HepG2 (cell line): ENCODE results near the gene PLD6. TPM values are rescaled to one million over a fixed set of nuclear protein-coding genes. Genes with fewer than 3 reads are reported as not detected.

Experiments
- ATAC-seq: fragments of 200-7000 bp; cut with Tn5 transposase; 3 replicates; pipeline ENCODE4 v1.9.1; 2020; ENCODE audit warnings: mild to moderate bottlenecking, moderate library complexity
- BruUV-seq: library from RNA; stranded (reverse); fragments of 400-500 nt; replicated peaks from 2 replicates; lab custom pipeline; 2021; lab: Mats Ljungman, UMichigan
- CTCF ChIA-PET: fragments of 300-600 bp; formaldehyde crosslinking; extraction: SDS; loops from one replicate; lab custom pipeline; 2021; ENCODE audit warnings: low total read pairs, inconsistent platforms, low intra/inter-chr PET ratio; lab: Yijun Ruan, JAX
- POLR2A ChIA-PET: fragments of 350-600 bp; sonication (Branson Sonifier 250); formaldehyde crosslinking; loops from one replicate; lab custom pipeline; 2020; ENCODE audit warnings: antibody characterized with exemption, inconsistent platforms; lab: Yijun Ruan, JAX
- DNase-seq: peaks from one replicate; pipeline ENCODE4 v3.0.0-alpha.2; 2015; ENCODE audit warnings: low spot score
- FAIRE-seq: peaks from 3 replicates; lab custom pipeline; 2011; peaks lifted over from hg19 to GRCh38; lab: Jason Lieb, UNC
- H2AFZ ChIP-seq: one replicate; pipeline ENCODE4 v1.6.1; 2011; ENCODE audit warnings: low read length, inconsistent platforms
- H3K27ac ChIP-seq: fragments of 300-600 bp; 3 replicates; pipeline ENCODE4 v1.8.0; 2011; ENCODE audit warnings: mixed run types, mild to moderate bottlenecking, mixed read lengths, low read length, inconsistent platforms; ENCODE audit not compliant: insufficient read depth; ENCODE audit errors: extremely low read length
- H3K27me3 ChIP-seq, 2 experiments: fragments of 200-600 bp in 1 of 2; 2 replicates in 1 of 2; 3 replicates in 1 of 2; pipeline versions ENCODE4 v1.6.0 to v1.8.0; 2011; ENCODE audit warnings: low read length in 2 of 2, mild to moderate bottlenecking in 2 of 2, moderate library complexity in 2 of 2, inconsistent platforms in 1 of 2; ENCODE audit not compliant: insufficient read depth in 2 of 2, control insufficient read depth in 1 of 2
- H3K36me3 ChIP-seq, 2 experiments: fragments of 200-600 bp in 1 of 2; replicated peaks in 1 of 2; 2 replicates in 1 of 2; 3 replicates in 1 of 2; pipeline versions ENCODE4 v1.5.1 to v1.8.0; 2011; ENCODE audit warnings: low read length in 2 of 2, inconsistent platforms in 1 of 2; ENCODE audit not compliant: insufficient read depth in 2 of 2, control insufficient read depth in 1 of 2
- H3K4me1 ChIP-seq: 2 replicates; pipeline ENCODE4 v1.5.1; 2012; ENCODE audit warnings: low read length, inconsistent platforms; ENCODE audit not compliant: insufficient read depth
- H3K4me2 ChIP-seq: 2 replicates; pipeline ENCODE4 v1.6.0; 2011; ENCODE audit warnings: low read depth, low read length, inconsistent platforms
- H3K4me3 ChIP-seq, 3 experiments: fragments of 200-600 bp in 1 of 3; sonication (generic), shearing (Covaris generic) in 1 of 3; replicated peaks in 1 of 3; 2 replicates each; pipeline ENCODE4 v1.5.1; 2011 to 2016; ENCODE audit warnings: low read length in 3 of 3, inconsistent platforms in 2 of 3, low read depth in 2 of 3, mild to moderate bottlenecking in 2 of 3, control low read depth in 1 of 3, mixed read lengths in 1 of 3; ENCODE audit not compliant: insufficient read depth in 1 of 3
- H3K79me2 ChIP-seq: one replicate; pipeline ENCODE4 v1.6.1; 2011; ENCODE audit warnings: low read length, inconsistent platforms; ENCODE audit not compliant: insufficient read depth
- H3K9ac ChIP-seq: 2 replicates; pipeline ENCODE4 v1.6.0; 2011; ENCODE audit warnings: mild to moderate bottlenecking, low read depth, low read length, inconsistent platforms; ENCODE audit not compliant: insufficient read depth
- H3K9me3 ChIP-seq: 2 replicates; pipeline ENCODE4 v1.5.1; 2012; ENCODE audit warnings: mild to moderate bottlenecking, low read length
- H4K20me1 ChIP-seq: 2 replicates; pipeline ENCODE4 v1.6.0; 2011; ENCODE audit warnings: inconsistent platforms, mild to moderate bottlenecking, low read length, moderate library complexity; ENCODE audit not compliant: insufficient read depth
- CENPBD1 ChIP-seq: sonication (generic); formaldehyde crosslinking; IDR thresholded peaks from 2 replicates; pipeline ENCODE4 v1.8.0; 2022; ENCODE audit warnings: missing genetic modification reagents, low read depth, mild to moderate bottlenecking, borderline replicate concordance
- HNRNPL ChIP-seq: fragments of 200-400 bp; formaldehyde crosslinking; IDR thresholded peaks from 2 replicates; pipeline ENCODE4 v1.6.1; 2017; ENCODE audit warnings: mild to moderate bottlenecking, low read depth, low read length
- KDM6A ChIP-seq: IDR thresholded peaks from 2 replicates; pipeline ENCODE4 v1.6.1; 2016; ENCODE audit warnings: low read depth
- MEIS2 ChIP-seq: sonication (generic); formaldehyde crosslinking; IDR thresholded peaks from 2 replicates; pipeline ENCODE4 v1.9.0; 2021; ENCODE audit warnings: mild to moderate bottlenecking, missing genetic modification reagents
- MIER3 ChIP-seq: IDR thresholded peaks from 2 replicates; pipeline ENCODE4 v1.6.1; 2016; ENCODE audit warnings: missing compliant biosample characterization, borderline replicate concordance
- NR2F1 ChIP-seq, 2 experiments: fragments of 450-650 bp in 1 of 2; formaldehyde crosslinking in 1 of 2; IDR thresholded peaks; 2 replicates each; pipeline versions ENCODE4 v1.5.0 to v1.6.1; 2016 to 2020; ENCODE audit warnings: mild to moderate bottlenecking in 1 of 2, missing compliant biosample characterization in 1 of 2, missing genetic modification reagents in 1 of 2, moderate library complexity in 1 of 2
- PITX1 ChIP-seq: sonication (generic); formaldehyde crosslinking; IDR thresholded peaks from 2 replicates; pipeline ENCODE4 v1.5.1; 2020; ENCODE audit warnings: mild to moderate bottlenecking, missing genetic modification reagents
- RAD21 ChIP-seq: fragments of 450-650 bp; formaldehyde crosslinking; IDR thresholded peaks from 2 replicates; pipeline ENCODE4 v1.5.0; 2020; ENCODE audit warnings: mild to moderate bottlenecking
- REXO4 ChIP-seq: sonication (generic); formaldehyde crosslinking; IDR thresholded peaks from 2 replicates; pipeline ENCODE4 v1.8.0; 2022; ENCODE audit warnings: missing genetic modification reagents, mild to moderate bottlenecking, borderline replicate concordance
- SOX13 ChIP-seq, 3 experiments: fragments of 450-650 bp in 1 of 3; sonication (generic) in 1 of 3; formaldehyde crosslinking in 1 of 3; IDR thresholded peaks in 2 of 3; conservative IDR thresholded peaks in 1 of 3; 2 replicates each; pipeline versions ENCODE4 v1.5.0 to v1.6.1; 2016 to 2020; ENCODE audit warnings: antibody characterized with exemption in 1 of 3, mild to moderate bottlenecking in 1 of 3, missing compliant biosample characterization in 1 of 3, missing genetic modification reagents in 1 of 3, moderate library complexity in 1 of 3
- SOX5 ChIP-seq: IDR thresholded peaks from 2 replicates; pipeline ENCODE4 v1.6.1; 2016; ENCODE audit warnings: borderline replicate concordance
- SP4 ChIP-seq: sonication (generic); formaldehyde crosslinking; IDR thresholded peaks from 2 replicates; pipeline ENCODE4 v1.8.1; 2023; ENCODE audit warnings: mild to moderate bottlenecking, missing genetic modification reagents
- TEAD2 ChIP-seq: sonication (generic); formaldehyde crosslinking; IDR thresholded peaks from 2 replicates; pipeline ENCODE4 v1.9.0; 2021; ENCODE audit warnings: missing genetic modification reagents
- ZC3H4 ChIP-seq: sonication (generic); formaldehyde crosslinking; IDR thresholded peaks from 2 replicates; pipeline ENCODE4 v1.4.0; 2020; ENCODE audit warnings: missing genetic modification reagents, borderline replicate concordance
- ZNF382 ChIP-seq: sonication (generic); formaldehyde crosslinking; IDR thresholded peaks from 2 replicates; pipeline ENCODE4 v1.5.0; 2020; ENCODE audit warnings: missing genetic modification reagents, mild to moderate bottlenecking, borderline replicate concordance
- ZNF563 ChIP-seq: sonication (generic); formaldehyde crosslinking; IDR thresholded peaks from 2 replicates; pipeline ENCODE4 v1.8.0; 2022; ENCODE audit warnings: mild to moderate bottlenecking, moderate library complexity, missing genetic modification reagents
- ZNF784 ChIP-seq: sonication (generic); formaldehyde crosslinking; IDR thresholded peaks from 2 replicates; pipeline ENCODE4 v1.5.1; 2020; ENCODE audit warnings: missing genetic modification reagents, mild to moderate bottlenecking, borderline replicate concordance
- ZNF839 ChIP-seq: sonication (generic); formaldehyde crosslinking; IDR thresholded peaks from 2 replicates; pipeline ENCODE4 v1.4.0; 2020; ENCODE audit warnings: missing genetic modification reagents, mild to moderate bottlenecking, borderline replicate concordance
- ZUFSP ChIP-seq: sonication (generic); formaldehyde crosslinking; IDR thresholded peaks from 2 replicates; pipeline ENCODE4 v1.9.0; 2021; ENCODE audit warnings: missing genetic modification reagents, mild to moderate bottlenecking, borderline replicate concordance
- WGBS: methylation state at CpG from one replicate; pipeline ENCODE4 v1.1.6; 2017; ENCODE audit warnings: low lambda C conversion rate; 5-methylcytosine and 5-hydroxymethylcytosine counted together
- in situ Hi-C: cut with HindIII; loops from 2 replicates; pipeline ENCODE4 v1.10.0; 2017; ENCODE audit warnings: low pct_unique_long_range_greater_than_20kb; ENCODE audit not compliant: extremely low pct_ligation_motif_present
- intact Hi-C: fragments of 100-400 bp; cut with micrococcal nuclease; formaldehyde crosslinking; loops from one replicate; pipeline ENCODE4 v1.10.0; 2022; ENCODE audit not compliant: unreplicated experiment
- polyA plus RNA-seq, 8 experiments: library from polyadenylated mRNA; depleted of rRNA in 3 of 8; stranded (reverse) in 7 of 8; unstranded in 1 of 8; fragments of >200 nt; fragmentation: Illumina TruSeq in 4 of 8; extraction: Trizol in 4 of 8; gene quantifications; 2 replicates each; pipeline versions ENCODE4 v1.2.1 to v1.2.3, GENCODE V29; 2011 to 2016; ENCODE audit warnings: low read depth in 4 of 8, missing spikeins in 1 of 8, mixed read lengths in 1 of 8; ENCODE audit not compliant: insufficient read depth in 1 of 8
- total RNA-seq, 5 experiments: library from RNA; depleted of rRNA; stranded (reverse); fragments of >200 nt; fragmentation: Illumina TruSeq; extraction: Trizol; gene quantifications; 2 replicates each; pipeline ENCODE4 v1.2.3, GENCODE V29; 2016; ENCODE audit warnings: low read depth in 1 of 5

PLD6 gene
- total and polyA plus RNA-seq, 2 of the 13 experiments (the other 11 are each of a cell fraction or from before 2014, with no cell fraction given), result 5.2 to 11.4 TPM

GRCh38 chr17:17191346-17191792, 14.8 kb downstream of the PLD6 start:
- no peak overlapping the region for H3K9ac ChIP-seq
- DNase-seq (no peak), ATAC-seq (no peak), FAIRE-seq (no peak)
- no peaks in the 10 kb centered on the region for H3K9me3 ChIP-seq
- no TSS peak for BruUV-seq
- ChIA-PET POLR2A (no interaction called here), CTCF (no interaction called here)
- H3K79me2 ChIP-seq, result no peaks in the 10 kb centered on the region
- intact Hi-C loops, result no loop called here
- H3K4me3 ChIP-seq, result no peak overlapping the region
- H3K36me3 ChIP-seq, result peaks cover 0 to 3% of the 10 kb centered on the region in 2 experiments; a peak in 3 of 5 replicates
- no peak overlapping the region for H2AFZ ChIP-seq
- in situ Hi-C loops, result no loop called here
- no peak overlapping the region for H3K27ac ChIP-seq
- TF ChIP-seq HNRNPL, result no peak
- TF ChIP-seq ZNF563 (CRISPR knock-in tag), result no peak
- TF ChIP-seq ZC3H4 (CRISPR knock-in tag), result no peak
- TF ChIP-seq RAD21 (CRISPR knock-in tag), result no peak
- no peak for TF ChIP-seq NR2F1 (CRISPR knock-in tag; IDR thresholded peaks at IDR 0.05)
- no peak for TF ChIP-seq REXO4 (CRISPR knock-in tag)
- no peak for TF ChIP-seq TEAD2 (CRISPR knock-in tag)
- TF ChIP-seq SOX13 (IDR thresholded peaks at IDR 0.05), result no peak
- TF ChIP-seq SOX13 (CRISPR knock-in tag; conservative IDR thresholded peaks at IDR 0.05 in 1 of 2, IDR thresholded peaks at IDR 0.05 in 1 of 2), result no peak
- no peak for TF ChIP-seq MIER3 (CRISPR knock-in tag)
- TF ChIP-seq PITX1 (CRISPR knock-in tag), result no peak
- TF ChIP-seq ZUFSP (CRISPR knock-in tag), result no peak
- no peak for TF ChIP-seq SOX5 (CRISPR knock-in tag)
- no peak for TF ChIP-seq ZNF382 (CRISPR knock-in tag)
- TF ChIP-seq ZNF784 (CRISPR knock-in tag), result no peak
- no peak for TF ChIP-seq CENPBD1
- no peak for TF ChIP-seq MEIS2 (CRISPR knock-in tag)
- no peak for TF ChIP-seq ZNF839 (CRISPR knock-in tag)
- TF ChIP-seq KDM6A (CRISPR knock-in tag), result no peak
- no peak for TF ChIP-seq SP4 (CRISPR knock-in tag)
- H3K27me3 ChIP-seq, result no peaks in the 10 kb centered on the region
- WGBS, result 97% methylated on average over 11 of the region's 11 CpGs
- H3K4me1 ChIP-seq, result peaks cover 28% of the 10 kb centered on the region
- H4K20me1 ChIP-seq, result no peaks in the 10 kb centered on the region
- H3K4me2 ChIP-seq, result no peak overlapping the region
